Peyer's patch (tissue), 4 donors: ENCODE measurements around the gene PAK6.

Source experiments
- POLR2A ChIP-seq, 2 donors: fragments of 450-650 bp; IDR thresholded peaks; one replicate each; pipeline ENCODE4 v1.5.1; 2017; ENCODE audit warnings: antibody characterized with exemption in 2 of 2, mild to moderate bottlenecking in 2 of 2, moderate library complexity in 2 of 2
- TF ChIP-seq, protein P1 (sequence below), 6 experiments: fragments of 450-650 bp in 4 of 6; fragments of 200-600 bp in 2 of 6; sonication (generic) in 1 of 6; IDR thresholded peaks; one replicate each; pipeline ENCODE4 v1.5.1; 2017 to 2019; ENCODE audit warnings: antibody characterized with exemption in 6 of 6, mild to moderate bottlenecking in 3 of 6, moderate library complexity in 1 of 6

DNA sequence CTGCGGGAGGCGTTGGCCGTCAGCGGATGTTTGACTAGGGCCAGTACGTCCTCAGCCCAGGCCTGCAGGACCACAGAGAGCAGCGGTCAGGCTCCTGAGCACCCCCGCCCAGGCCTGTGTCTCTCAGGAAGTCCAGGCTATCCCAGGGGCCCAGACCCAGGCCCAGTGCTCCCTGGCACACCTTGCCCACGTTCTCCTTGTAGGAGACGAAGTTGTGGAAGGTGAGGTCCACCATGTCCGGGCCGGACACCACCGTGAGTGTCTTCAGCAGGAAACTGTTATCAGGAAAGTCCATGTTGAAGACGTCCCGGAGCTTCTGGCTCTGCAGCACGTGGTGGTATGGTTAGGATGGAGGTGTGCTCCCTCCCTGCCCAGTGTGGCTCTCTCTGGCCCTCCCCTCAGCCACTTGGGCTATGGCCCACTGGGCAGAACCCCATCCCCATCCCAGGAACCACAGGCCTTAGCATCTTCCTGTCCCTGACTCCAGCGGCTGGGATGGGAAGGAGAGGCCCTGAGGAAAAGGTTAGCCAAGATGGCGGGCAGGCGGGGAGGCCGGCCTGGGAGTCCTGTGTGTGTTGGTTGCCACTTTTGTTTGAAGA is 63.5 kb downstream of the PAK6 start:
- TF ChIP-seq, protein P1, sequence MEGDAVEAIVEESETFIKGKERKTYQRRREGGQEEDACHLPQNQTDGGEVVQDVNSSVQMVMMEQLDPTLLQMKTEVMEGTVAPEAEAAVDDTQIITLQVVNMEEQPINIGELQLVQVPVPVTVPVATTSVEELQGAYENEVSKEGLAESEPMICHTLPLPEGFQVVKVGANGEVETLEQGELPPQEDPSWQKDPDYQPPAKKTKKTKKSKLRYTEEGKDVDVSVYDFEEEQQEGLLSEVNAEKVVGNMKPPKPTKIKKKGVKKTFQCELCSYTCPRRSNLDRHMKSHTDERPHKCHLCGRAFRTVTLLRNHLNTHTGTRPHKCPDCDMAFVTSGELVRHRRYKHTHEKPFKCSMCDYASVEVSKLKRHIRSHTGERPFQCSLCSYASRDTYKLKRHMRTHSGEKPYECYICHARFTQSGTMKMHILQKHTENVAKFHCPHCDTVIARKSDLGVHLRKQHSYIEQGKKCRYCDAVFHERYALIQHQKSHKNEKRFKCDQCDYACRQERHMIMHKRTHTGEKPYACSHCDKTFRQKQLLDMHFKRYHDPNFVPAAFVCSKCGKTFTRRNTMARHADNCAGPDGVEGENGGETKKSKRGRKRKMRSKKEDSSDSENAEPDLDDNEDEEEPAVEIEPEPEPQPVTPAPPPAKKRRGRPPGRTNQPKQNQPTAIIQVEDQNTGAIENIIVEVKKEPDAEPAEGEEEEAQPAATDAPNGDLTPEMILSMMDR (IDR thresholded peaks at IDR 0.05): no peak
- TF ChIP-seq POLR2A (IDR thresholded peaks at IDR 0.05): no peak
